ENCODE measurements around the gene DEFB129. TPM values are rescaled to one million over a fixed set of nuclear protein-coding genes. Genes with fewer than 3 reads are reported as not detected.

DEFB129 gene
- total RNA-seq, 4 donors from 2014 or later, result not detected

GRCh38 chr20:276620-277495, 49.8 kb downstream of the DEFB129 start:
- DNase-seq (ENCODE audit: low spot score in 2 of 2), result peak in 1 of 2 donors; percentile 74
- 94 to 97% methylated on average over 12 of the region's 12 CpGs for WGBS, 2 donors

GRCh38 chr20:277496-277781, 50.4 kb downstream of the DEFB129 start:
- intact Hi-C loops (cut with DNase I; ENCODE audit: low total_unique reads), result no loop called here
- no peak for DNase-seq (ENCODE audit: low spot score in 2 of 2)
- TF ChIP-seq POLR2A (IDR thresholded peaks at IDR 0.05), result no peak
- no peak for TF ChIP-seq CTCF (IDR thresholded peaks at IDR 0.05)
- WGBS, 2 donors, result 67 to 84% methylated on average over 3 of the region's 3 CpGs
- no peak overlapping the region for H3K4me3 ChIP-seq (ENCODE audit: low read depth, poor library complexity, severe bottlenecking)

More at GRCh38 chr20:276620-277495, 49.8 kb downstream of the DEFB129 start:
- TF ChIP-seq CTCF (IDR thresholded peaks at IDR 0.05) (no peak), POLR2A (IDR thresholded peaks at IDR 0.05) (no peak)
- intact Hi-C loops (cut with DNase I; ENCODE audit: low total_unique reads), result no loop called here
- H3K4me3 ChIP-seq (ENCODE audit: low read depth, poor library complexity, severe bottlenecking), result no peak overlapping the region

- intact Hi-C loops (cut with DNase I; ENCODE audit: low total_unique reads), result no loop called here
- DNase-seq (ENCODE audit: low spot score in 2 of 2), result peak in 1 of 2 donors; percentile 79
- TF ChIP-seq CTCF (IDR thresholded peaks at IDR 0.05) (no peak), POLR2A (IDR thresholded peaks at IDR 0.05) (no peak)
- WGBS, 2 donors, result 89 to 90% methylated on average over 5 of the region's 5 CpGs
- no peak overlapping the region for H3K4me3 ChIP-seq (ENCODE audit: low read depth, poor library complexity, severe bottlenecking)
These were observed 51.1 kb downstream of the DEFB129 start for GRCh38 chr20:278181-278580.

- no peak for TF ChIP-seq POLR2A (IDR thresholded peaks at IDR 0.05)
- TF ChIP-seq CTCF (IDR thresholded peaks at IDR 0.05), result no peak
- 69 to 90% methylated on average over 63 to 68 of the region's 88 CpGs for WGBS, 2 donors
- intact Hi-C loops (cut with DNase I; ENCODE audit: low total_unique reads), result no loop called here
These were observed 51.8 kb downstream of the DEFB129 start for GRCh38 chr20:278607-279571.

More at GRCh38 chr20:278607-279571, 51.8 kb downstream of the DEFB129 start:
- peak in 1 of 2 donors; percentile 84 for DNase-seq (ENCODE audit: low spot score in 2 of 2)
- no peak overlapping the region for H3K4me3 ChIP-seq (ENCODE audit: low read depth, poor library complexity, severe bottlenecking)

Other genes with a start within 250 kb of the DEFB129 start
- gene DEFB125, start 139.6 kb upstream of the DEFB129 start, total RNA-seq, result not detected
- gene DEFB126, start 84.7 kb upstream of the DEFB129 start, total RNA-seq, result not detected
- gene DEFB127, start 69.8 kb upstream of the DEFB129 start, total RNA-seq, result not detected
- not detected for gene DEFB128, start 37.5 kb upstream of the DEFB129 start, total RNA-seq
- not detected for gene DEFB132, start 30.5 kb downstream of the DEFB129 start, total RNA-seq
- gene C20orf96, start 63.5 kb downstream of the DEFB129 start, total RNA-seq, result under 1 TPM in 3 of 4 donors, not detected in 1; 0.36 to 0.59 (median 0.52) TPM
- 10 to 100 TPM in 1 of 4 donors, 1 to 10 TPM in 3; 7.3 to 10.8 (median 9.2) TPM for gene ZCCHC3, start 70.3 kb downstream of the DEFB129 start, total RNA-seq
- 1 to 10 TPM; 4.7 to 9.9 (median 5.4) TPM for gene SOX12, start 98.3 kb downstream of the DEFB129 start, total RNA-seq
- gene NRSN2, start 119.9 kb downstream of the DEFB129 start, total RNA-seq, result 10 to 100 TPM in 2 of 4 donors, 1 to 10 TPM in 2; 4.4 to 16.6 (median 9.9) TPM
- 10 to 100 TPM; 20.6 to 35.2 (median 27.5) TPM for gene TRIB3, start 153.5 kb downstream of the DEFB129 start, total RNA-seq
- gene RBCK1, start 181.0 kb downstream of the DEFB129 start, total RNA-seq, result 10 to 100 TPM; 65.2 to 90.1 (median 77.1) TPM
- gene TBC1D20, start 235.3 kb downstream of the DEFB129 start, total RNA-seq, result 10 to 100 TPM; 36.5 to 44.8 (median 42.5) TPM